ENCODE data around the gene PRKAG2. TPM values are rescaled to one million over a fixed set of nuclear protein-coding genes. Genes with fewer than 3 reads are reported as not detected.

Gene PRKAG2
- total and polyA plus RNA-seq, 8 donors: 7.4 to 16.7 (median 9.2) TPM

DNA sequence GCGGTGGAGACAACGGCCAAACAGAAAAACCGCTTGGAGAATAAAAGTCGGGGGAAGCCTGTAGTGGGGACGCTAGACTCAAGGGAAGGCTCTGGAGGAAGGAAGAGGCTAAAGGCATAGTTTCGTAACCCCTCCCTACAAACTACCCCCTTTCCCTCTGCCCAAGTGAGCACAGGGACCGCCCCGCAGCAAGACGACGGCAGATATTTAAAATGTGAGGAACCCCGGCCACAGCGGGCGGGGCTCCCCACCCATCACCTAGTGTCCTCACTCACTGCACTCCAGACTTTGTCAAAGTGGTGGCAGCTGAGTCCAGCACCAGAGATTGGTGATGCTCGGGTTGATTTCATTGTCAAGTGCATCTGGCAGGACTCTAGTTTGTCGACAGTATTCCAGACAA lies 69.1 kb downstream of the PRKAG2 start:
- H3K4me3 ChIP-seq: no peak overlapping the region
- WGBS, 2 donors: 92 to 95% methylated on average over 15 of the region's 15 CpGs
- no peak overlapping the region for H3K27ac ChIP-seq
- no peaks in the 10 kb centered on the region for H3K36me3 ChIP-seq
- peaks cover 0 to 19% (median 5%) of the 10 kb centered on the region in 3 donors for H3K4me1 ChIP-seq
- DNase-seq: peak in 1 of 6 donors; percentile 30
- intact Hi-C loops (cut with DNase I): no loop called here
- FAIRE-seq: no peak
- ATAC-seq: no peak
- H3K9me3 ChIP-seq: no peaks in the 10 kb centered on the region
- TF ChIP-seq, protein P1, sequence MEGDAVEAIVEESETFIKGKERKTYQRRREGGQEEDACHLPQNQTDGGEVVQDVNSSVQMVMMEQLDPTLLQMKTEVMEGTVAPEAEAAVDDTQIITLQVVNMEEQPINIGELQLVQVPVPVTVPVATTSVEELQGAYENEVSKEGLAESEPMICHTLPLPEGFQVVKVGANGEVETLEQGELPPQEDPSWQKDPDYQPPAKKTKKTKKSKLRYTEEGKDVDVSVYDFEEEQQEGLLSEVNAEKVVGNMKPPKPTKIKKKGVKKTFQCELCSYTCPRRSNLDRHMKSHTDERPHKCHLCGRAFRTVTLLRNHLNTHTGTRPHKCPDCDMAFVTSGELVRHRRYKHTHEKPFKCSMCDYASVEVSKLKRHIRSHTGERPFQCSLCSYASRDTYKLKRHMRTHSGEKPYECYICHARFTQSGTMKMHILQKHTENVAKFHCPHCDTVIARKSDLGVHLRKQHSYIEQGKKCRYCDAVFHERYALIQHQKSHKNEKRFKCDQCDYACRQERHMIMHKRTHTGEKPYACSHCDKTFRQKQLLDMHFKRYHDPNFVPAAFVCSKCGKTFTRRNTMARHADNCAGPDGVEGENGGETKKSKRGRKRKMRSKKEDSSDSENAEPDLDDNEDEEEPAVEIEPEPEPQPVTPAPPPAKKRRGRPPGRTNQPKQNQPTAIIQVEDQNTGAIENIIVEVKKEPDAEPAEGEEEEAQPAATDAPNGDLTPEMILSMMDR (IDR thresholded peaks at IDR 0.05): no peak
- H3K27me3 ChIP-seq: no peaks in the 10 kb centered on the region

DNA sequence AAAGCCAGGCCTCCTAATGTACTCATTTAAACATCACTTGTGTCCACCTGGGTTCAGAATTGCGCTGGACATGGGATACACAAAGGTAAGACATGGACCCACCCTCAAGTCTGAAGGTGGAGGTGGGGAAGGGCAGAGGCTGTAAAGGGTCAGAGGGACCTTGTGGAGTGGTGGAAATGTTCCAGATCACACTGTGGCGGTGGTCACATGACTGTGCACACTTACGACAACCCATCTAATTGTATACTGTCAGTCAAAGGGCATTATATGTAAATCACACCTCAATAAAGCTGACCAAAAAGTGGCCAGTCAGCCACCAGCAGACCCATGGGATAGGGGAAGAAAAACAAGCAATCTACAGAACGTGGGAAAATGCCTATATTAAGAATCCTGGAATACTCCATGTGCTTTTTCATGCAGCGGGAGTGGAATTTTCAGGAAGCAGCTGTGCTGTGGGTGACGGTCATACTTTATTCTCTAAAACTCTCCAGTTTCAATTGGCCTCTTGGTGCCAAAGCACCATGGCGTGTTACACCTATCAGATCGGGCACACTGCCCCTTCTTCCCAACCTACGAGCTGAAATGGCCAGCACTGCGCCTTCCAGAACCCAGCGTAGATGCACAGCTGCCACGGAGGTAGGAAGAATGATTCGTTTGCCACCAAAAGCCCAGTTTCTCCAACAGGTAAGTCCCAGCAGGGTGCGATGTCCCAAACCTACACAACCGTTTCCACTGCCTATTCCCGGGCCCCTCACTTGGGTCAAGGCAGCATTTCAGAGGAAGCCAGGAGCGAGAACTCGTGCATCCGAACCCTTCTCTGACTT lies 69.8 kb downstream of the PRKAG2 start:
- no peak for FAIRE-seq
- Histone ChIP-seq H3K36me3 (no peaks in the 10 kb centered on the region), H3K9me3 (no peaks in the 10 kb centered on the region), H3K27ac (no peak overlapping the region), H3K27me3 (no peaks in the 10 kb centered on the region), H3K4me3 (no peak overlapping the region), H3K4me1 (peaks cover 0 to 20% (median 5%) of the 10 kb centered on the region in 3 donors)
- intact Hi-C loops (cut with DNase I): no loop called here
- WGBS, 2 donors: 83 to 86% methylated on average over 19 of the region's 19 CpGs
- no peak for ATAC-seq
- TF ChIP-seq, protein P1 (IDR thresholded peaks at IDR 0.05): no peak
- peak in 1 of 6 donors; percentile 40 for DNase-seq

DNA sequence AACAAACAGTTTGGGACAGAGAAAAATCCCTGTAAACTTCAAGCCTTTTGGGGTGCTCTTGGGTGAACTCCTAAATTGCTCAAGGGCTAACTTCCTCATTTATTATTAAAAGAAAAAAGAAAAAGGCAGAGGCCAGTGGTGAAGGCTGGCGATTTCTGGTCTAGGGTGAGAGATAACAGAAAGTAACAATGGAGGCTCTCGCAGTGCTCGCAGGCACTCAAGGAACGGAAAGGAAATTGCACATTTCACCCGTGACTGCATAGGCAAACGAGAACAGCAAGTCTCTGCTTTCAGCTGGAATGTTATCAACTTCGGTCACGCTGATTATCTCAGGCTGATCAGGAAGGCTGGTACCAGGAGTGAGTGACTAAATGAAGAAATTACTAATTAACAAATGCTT lies 70.7 kb downstream of the PRKAG2 start:
- intact Hi-C loops (cut with DNase I): no loop called here
- WGBS, 2 donors: 17 to 24% methylated on average over 8 of the region's 8 CpGs
- DNase-seq: peak in 1 of 6 donors; percentile 37
- H3K36me3 ChIP-seq: no peaks in the 10 kb centered on the region
- no peak overlapping the region for H3K27ac ChIP-seq
- H3K9me3 ChIP-seq: no peaks in the 10 kb centered on the region
- H3K4me1 ChIP-seq: peaks cover 5 to 25% (median 6%) of the 10 kb centered on the region in 3 donors
- peak; percentile 33 to 60 (median 52) for ATAC-seq
- no peak for FAIRE-seq
- H3K27me3 ChIP-seq: no peaks in the 10 kb centered on the region
- TF ChIP-seq, protein P1 (IDR thresholded peaks at IDR 0.05): no peak
- H3K4me3 ChIP-seq: no peak overlapping the region

DNA sequence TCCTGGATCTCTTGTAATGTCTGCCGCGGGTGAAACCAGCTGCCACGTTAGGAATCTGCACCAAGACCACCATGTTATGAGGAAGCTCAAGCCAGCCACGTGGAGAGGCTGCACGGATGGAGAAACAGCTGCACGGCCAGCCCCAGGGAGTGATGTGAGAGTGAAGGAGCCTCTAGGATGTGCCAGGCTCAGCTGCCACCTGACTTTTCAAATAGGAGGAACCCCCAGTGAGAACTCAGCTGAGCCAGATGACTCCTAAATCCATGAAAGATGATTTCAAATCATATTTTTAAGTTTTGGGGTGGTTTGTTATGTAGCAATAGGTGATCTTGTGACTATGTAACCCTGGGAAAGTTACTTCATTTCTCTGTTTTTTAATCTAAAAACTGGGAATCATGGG lies 71.7 kb downstream of the PRKAG2 start:
- Histone ChIP-seq H3K27me3 (no peaks in the 10 kb centered on the region), H3K27ac (no peak overlapping the region), H3K4me1 (peaks cover 5 to 17% (median 6%) of the 10 kb centered on the region in 3 donors), H3K9me3 (no peaks in the 10 kb centered on the region), H3K4me3 (no peak overlapping the region), H3K36me3 (no peaks in the 10 kb centered on the region)
- TF ChIP-seq, protein P1 (IDR thresholded peaks at IDR 0.05): no peak
- FAIRE-seq (no peak), DNase-seq (peak in 1 of 6 donors; percentile 18), ATAC-seq (no peak)
- WGBS, 2 donors: 86 to 96% methylated on average over 6 of the region's 6 CpGs
- intact Hi-C loops (cut with DNase I): no loop called here

DNA sequence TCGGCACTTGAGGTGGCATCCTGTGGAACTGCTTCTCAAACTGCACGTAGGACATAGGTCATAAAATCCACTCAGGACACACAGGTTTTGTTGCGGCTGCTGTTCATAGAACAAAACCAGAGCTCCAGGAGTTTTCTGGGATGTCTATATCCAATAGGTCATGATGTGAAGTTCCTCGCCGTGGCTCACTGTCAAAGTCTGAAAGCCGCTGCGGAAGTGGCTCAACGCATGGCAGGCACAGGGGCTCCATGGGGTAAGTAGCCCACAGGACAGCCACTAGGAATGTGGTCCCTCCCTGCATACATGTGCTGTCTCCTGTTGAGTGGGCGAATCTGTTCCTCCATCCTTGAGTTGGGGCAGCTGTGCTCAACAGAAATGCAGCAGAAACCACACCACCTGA lies 72.2 kb downstream of the PRKAG2 start:
- Histone ChIP-seq H3K4me1 (peaks cover 5 to 17% (median 6%) of the 10 kb centered on the region in 3 donors), H3K9me3 (no peaks in the 10 kb centered on the region), H3K36me3 (no peaks in the 10 kb centered on the region), H3K4me3 (no peak overlapping the region), H3K27ac (no peak overlapping the region), H3K27me3 (no peaks in the 10 kb centered on the region)
- FAIRE-seq: no peak
- WGBS, 2 donors: 97 to 98% methylated on average over 9 of the region's 9 CpGs
- DNase-seq: peak in 1 of 6 donors; percentile 35
- ATAC-seq: no peak
- TF ChIP-seq, protein P1 (IDR thresholded peaks at IDR 0.05): no peak
- intact Hi-C loops (cut with DNase I): no loop called here
